Inflammatory macrophage treated with lipopolysaccharide for 4 hours (primary cell): ENCODE results near the gene SPAG8.

Experiments used
- DNase-seq: peaks from one replicate; pipeline ENCODE4 v3.0.0-alpha.2; 2020

The SPAG8 gene

DNA sequence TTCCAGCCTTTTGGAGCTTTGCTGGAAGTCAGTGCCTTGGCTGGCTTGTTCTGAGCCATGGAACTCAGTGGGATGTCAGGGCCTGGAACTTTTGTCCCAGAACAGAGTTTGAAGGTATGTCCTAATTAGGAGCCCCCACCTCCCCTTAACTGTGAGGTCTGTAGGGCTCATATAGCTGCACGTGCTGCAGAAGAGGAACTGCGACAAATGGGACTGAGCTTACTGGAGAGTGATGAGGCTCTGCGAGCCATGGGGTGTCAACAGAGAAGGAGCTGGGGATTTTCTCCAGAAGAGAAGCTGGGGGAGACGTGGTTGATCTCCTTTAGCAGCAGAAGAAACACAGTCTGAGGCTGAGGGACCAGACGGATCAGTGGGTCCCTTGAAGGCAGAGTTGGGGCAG is 27.9 kb upstream of the SPAG8 start:
- no peak for DNase-seq

DNA sequence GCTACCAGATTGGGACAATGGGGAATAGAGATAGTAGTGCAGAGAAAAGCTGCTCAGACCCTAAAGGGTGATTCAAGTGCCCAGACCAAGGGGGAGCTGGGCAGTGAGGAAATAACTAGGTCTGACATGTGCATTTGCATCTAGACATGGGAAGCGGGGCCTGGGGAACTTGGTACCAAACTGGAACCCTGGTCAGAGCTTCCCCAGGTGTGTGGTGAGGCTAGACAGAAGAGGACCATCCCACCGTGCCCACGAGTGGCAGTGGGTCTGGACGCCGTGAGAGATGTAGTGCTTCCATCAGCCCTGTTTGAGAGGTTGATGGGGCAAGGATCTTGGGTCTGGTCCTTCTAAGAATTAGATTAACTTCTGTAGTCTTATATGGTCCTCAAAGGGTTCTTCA is 24.5 kb upstream of the SPAG8 start:
- no peak for DNase-seq

DNA sequence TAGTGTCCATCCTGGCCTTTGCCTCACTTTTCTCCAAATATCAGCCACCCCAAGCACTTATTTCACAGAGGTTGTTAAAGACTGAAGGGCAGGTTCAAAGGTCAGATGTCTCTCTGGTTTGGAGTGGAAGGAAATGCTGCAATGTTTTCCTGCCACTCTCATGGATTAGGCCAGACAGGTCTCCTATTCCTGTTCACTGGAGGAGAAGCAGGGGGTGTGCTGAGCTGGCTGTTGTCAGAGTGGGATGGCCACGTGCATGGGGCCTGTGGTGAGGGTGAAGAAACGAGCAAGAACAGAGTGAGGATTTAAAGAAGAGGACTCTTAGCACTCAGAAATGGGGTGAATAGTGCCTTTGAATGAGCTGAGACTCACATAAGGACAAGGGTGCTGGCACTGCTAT is 23.7 kb upstream of the SPAG8 start:
- DNase-seq = no peak

DNA sequence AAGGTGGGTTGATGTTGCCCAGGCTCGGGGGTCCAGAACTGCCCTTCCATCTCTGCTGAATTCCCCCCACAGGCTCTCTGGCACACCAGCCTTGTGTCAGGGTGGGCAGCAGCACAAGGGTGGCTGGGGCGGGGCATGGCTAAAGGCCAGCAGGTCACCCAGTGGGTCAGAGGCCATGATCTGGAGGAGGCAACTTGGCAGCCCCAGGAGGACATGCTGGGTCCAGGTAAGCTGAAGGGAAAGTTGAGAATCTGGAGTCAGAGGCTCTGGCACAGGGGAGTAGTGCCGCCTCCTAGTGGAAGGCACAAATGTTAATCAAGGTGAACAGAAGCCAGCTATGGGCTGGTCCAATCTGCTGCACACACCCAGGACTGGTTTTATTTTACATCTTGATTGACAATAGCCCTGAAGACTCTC is 23.2 kb upstream of the SPAG8 start:
- DNase-seq = no peak

DNA sequence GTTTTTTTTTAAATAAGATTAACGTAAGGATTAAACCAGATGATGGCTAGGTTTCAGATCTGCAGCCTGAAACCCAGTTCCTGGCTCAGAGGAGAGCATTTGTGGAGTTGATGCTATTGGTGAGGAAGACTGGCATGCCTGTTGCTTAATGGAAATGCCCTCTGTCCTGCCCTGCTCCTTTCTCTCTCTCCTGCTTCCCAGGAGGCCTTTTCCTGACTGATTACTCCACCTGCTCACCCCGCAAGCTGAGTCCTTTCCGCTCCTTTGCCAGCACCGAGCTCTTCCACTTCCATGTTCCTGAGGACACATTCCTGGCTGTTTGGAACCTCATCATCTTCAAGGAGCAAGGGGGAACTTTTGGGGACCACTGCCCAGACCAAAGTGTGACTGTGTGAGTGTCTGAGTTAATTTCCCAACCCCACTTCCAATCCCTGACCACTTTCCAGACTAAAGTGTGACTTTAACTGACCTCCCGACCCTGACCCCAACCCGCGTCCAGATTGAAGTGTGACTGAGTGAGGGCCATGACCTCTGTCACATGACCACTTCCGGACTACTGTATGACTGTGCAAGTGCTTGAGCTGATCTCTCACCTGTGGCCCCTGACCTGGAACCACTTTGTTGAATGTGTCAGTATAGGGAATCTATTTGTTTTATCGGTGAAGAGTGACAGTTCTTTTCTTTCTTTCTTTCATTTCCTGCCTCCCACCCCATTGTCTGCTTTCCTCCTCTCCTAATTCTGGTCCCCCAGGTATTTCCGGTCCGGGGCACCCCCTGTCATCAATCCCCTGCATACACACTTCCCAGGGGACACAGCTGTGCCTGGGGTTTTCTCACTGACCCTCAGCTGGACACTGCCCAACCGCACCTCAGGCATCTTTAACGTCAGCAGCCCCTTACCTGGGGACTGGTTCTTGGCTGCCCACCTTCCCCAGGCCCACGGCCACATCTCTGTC is 22.5 kb upstream of the SPAG8 start:
- DNase-seq = no peak

DNA sequence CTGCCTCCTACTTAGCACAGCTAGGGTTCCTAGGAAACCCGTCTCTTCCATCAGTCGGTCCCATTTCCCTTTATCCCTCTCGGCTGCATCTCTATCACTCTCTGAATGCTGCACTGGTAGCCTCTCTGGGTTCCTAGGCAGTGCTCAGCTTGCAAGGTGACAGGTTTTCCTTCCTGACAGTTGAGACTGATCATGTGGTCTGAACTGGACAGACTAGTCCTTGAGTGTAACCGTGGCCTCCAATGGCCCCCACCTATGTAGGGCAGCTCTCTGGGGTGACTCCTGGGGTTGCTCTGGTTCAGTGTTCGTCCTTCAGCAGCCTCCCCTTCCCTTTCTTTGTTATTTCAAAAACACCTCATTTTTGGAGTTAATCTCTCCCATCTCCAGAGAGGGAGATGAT is 20.8 kb upstream of the SPAG8 start:
- no peak for DNase-seq

DNA sequence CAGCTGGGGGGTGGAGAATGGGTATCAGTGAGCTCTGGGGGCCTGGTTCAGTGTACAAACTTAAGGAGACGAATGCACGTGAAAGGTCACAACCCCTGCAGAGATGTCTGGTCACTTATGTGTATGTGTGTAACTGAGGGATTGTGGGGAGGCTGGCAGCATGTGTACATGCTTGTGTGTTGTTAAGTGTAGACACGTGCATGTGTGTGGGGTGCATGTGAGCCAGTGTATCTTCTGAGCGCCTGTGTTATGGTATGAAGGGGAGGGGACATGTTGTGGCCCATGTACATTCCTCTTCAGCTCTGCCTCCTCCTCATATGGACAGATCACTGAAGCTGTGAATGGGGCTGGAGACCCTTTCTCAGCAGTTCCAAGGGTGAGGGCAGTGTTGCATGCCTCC is 19.0 kb upstream of the SPAG8 start:
- DNase-seq = no peak

DNA sequence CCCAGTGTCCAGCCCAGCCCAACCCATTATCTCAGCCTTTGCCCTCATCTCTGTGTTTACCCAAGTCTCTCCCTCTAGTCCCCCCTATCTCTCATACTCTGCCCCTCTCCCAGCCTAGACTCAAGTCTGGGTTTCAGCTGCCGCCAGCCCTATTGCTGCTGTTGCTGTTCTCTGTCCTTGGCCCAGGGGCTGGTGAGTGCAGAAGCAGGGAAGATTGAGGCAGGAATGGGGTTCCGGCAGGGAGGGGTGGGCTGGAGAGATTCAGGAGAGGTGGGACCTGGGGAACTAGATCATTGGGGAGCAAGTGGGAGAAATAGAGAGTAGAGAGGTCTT is 17.7 kb upstream of the SPAG8 start:
- DNase-seq = no peak

DNA sequence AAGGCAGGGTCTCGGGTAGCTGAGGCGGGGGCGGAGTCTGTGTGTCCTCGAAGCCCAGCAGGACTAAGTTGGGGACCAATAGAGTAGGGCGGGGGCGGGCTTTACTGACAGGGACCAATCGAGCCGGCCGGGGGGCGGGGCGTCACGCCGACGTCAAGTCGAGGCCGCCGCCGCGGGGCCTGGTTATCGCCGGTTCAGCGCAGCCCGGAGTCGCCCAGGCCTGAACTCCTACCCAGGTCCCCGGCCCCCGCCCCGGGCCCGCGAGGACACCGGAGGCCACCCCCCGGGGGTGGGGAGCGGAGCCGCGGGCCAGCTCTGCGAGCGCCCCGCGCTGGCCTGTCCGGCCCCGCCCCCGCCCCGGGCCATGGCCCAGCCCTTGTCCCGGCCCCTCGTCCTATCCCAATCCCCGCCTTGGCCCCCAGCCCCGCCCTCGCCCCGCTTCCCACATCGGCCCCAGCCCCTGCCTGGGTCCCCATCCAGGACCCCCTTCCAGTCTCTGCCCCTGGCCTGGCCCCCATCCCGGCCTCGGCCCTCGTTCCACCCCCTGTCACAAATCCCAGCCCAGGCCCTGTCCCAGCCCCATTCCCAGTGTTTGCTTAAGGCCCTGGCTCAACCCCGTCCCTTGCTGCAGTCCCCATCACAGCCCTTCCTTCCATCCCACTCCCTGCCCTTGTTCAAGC is 17.2 kb upstream of the SPAG8 start, which contains the start of gene TMEM8B:
Gene TMEM8B (plus strand): TSS at position 145 of the 680 bp plus-strand sequence. CDS start 220 bp downstream, at position 365.
- DNase-seq = peak; percentile 92

DNA sequence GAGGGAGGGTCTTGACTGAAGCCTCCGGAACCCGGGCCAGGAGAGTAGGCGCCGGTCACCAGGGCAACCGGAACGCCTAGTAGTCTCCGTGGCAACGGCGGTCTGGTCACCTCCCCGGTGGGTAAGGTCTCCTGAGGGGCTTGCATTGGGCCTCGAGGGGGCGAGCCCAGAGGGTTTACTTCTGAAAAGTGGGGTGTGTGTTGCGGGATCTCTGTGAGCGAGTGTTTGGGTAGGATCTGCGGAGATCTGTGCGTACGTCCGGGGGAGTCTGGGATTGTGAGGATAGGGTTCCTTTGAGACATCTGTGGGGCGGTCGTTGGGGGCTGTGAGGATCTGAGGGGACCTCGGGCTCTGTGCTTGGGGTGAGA is 16.6 kb upstream of the SPAG8 start, which contains the start of gene FAM221B:
Gene FAM221B (minus strand): TSS at position 17 of the 368 bp plus-strand sequence. CDS start 2,571 bp downstream, outside the sequence.
- DNase-seq = no peak

DNA sequence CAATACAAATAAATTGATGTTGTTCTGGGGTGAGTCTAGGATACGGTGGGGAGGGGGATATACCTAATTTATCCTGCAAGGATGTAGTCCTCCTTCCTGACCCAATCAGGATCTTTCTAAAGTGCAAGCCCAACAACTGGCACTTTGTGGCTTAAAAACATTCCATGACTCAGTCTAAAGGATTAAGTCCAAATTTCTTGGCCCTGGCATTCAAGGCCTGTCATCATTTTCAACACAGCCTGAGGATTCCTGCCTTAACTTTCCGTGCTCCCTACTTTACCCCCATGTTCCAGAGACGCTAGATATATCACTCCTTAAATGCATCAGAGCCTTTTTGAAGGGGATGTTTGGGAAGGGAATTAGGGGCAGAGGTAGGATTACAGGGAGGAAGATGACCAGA is 15.4 kb upstream of the SPAG8 start:
- DNase-seq = no peak

DNA sequence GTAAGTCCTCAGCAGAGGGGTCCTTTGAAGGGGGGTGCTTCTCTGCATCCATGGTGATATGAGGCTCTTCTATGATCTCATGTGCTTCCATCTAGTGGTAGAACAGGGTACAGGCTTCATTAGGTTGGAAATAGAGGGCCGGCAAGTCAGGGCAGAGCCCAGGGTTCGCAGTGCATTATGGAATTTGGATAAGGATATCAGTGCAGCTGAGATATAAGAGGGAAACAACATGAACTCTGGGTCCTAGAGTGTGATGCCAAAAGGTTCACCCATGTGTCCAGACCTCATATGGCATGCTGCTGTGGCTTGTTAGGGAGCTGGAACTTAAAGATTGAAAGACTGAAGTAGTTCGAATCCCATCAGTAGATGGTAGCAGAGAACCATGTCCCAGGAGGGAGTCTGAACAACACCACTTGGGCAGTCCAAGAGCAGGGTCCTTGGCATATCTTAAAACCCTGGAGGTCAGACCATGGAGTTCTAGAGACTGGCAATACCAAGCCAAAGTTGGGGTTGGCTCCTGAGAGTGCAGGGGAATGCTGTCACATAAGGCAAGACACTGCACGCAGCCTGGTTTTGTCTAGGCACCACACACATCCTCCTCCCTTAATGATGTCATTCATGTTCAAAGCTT is 14.1 kb upstream of the SPAG8 start:
- DNase-seq = peak; percentile 62

DNA sequence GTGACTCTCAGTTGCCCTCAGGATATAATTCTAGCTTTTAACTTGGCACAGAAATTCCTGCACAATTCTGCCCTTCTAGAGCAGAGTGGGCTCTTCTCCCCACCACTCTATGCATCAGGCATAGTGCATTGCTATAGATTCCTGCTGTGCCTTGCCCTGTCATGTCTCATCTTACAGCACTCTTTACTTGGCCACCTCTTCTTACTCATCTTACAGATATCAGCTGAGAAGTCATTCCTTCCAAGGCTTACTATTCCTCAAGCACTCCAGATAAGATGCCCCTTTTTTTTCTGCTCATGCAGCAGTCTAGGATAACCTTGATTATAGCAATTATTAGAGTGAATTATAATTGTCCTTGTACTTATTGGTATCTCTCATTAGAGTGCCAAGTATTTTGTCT is 10.9 kb upstream of the SPAG8 start:
- no peak for DNase-seq

DNA sequence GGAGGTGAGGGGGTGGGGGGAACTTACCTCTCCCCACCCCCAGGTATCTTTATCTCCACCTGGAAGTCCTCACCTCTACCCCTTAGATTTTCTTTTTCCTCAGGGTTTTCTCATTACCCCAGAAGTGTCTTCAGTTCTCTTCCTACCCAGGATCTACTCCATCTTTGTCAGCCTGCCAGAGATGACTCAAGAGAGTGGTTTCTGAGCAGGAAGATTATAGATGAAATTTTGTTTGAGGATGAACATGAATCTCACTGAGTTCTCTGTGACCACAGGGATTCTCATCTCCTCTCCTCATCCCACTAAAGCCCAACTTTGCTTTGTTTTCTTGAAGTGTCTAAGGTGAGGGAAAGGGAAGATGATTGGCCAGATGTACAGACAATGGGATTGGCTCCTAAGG is 8.0 kb upstream of the SPAG8 start:
- no peak for DNase-seq

DNA sequence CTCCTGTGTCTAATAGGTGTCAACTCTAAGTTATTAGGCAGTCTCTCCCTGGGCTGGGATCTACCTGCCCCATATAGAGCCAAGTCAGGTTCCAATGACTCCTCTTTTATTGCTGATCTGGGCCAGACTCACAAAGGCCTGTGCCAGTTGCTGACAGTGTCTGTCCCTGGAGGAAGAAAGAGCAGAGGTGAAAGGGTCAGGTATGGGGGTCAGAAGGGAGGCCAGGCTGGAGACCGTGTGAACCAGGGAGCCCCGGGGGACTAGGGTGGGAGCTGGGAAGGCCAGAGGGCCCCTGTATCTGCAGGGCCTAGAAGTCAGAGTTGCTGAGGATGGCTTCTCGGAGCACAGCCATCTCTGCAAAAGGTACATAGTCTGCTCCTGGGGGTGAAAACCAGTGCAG is 6.3 kb upstream of the SPAG8 start:
- no peak for DNase-seq

DNA sequence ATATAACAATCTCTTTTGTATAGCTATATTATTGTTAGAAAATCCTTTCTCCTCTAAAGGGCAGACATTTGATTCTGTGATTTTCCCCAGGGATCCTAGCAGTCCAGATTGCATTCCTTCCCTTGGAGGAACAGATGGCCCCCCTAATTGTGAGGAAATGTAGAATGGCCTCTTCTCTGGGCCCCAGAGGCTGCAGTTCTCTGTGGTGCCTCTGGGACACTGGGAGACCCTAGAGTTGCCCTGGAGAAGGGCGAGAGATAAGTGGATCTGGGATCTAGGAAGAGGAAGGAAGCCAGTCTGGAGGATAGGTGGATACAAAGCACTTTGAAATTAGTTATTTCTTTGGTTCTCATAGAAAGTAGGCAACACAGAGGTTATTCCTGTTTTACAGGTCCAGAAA is 4.6 kb upstream of the SPAG8 start:
- DNase-seq = no peak

DNA sequence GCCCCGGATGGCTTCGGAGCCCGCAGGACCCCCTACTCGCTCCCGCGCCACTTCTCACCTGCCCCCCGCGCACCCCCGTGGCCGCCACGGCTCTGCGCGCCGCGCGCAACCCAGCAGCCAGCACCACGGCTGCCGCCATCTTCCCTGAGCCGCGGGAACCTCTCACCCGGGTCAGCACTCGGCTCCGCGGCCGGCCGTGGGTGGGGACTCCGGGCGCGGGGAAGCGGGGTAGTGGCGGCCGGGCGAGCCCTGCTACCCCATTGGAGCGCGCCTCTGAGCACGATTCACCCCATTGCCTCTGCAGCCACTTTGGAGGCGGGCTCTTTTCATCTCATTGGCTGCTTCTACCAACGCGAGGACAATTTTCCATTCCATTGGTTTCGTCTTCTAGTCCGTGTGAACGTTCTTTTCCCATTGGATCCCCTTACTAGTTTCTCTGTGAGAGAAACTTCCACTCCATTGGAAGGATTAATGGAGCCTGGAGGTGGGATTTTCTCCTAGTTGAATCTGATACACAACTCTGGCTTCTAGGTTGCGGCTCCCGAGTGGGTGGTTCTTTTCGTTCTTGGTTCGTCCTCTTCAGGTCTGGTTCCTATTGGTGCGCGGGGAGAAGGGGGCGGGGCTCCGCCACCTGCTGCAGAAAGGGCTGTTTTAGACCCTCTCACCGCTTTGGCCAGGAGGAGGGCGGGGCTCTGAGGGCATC is 2.9 kb upstream of the SPAG8 start, which contains the start of gene HINT2:
Gene HINT2 (minus strand): TSS at position 202 of the 703 bp plus-strand sequence. CDS start 63 bp downstream, at position 139.
- peak; percentile 98 for DNase-seq

DNA sequence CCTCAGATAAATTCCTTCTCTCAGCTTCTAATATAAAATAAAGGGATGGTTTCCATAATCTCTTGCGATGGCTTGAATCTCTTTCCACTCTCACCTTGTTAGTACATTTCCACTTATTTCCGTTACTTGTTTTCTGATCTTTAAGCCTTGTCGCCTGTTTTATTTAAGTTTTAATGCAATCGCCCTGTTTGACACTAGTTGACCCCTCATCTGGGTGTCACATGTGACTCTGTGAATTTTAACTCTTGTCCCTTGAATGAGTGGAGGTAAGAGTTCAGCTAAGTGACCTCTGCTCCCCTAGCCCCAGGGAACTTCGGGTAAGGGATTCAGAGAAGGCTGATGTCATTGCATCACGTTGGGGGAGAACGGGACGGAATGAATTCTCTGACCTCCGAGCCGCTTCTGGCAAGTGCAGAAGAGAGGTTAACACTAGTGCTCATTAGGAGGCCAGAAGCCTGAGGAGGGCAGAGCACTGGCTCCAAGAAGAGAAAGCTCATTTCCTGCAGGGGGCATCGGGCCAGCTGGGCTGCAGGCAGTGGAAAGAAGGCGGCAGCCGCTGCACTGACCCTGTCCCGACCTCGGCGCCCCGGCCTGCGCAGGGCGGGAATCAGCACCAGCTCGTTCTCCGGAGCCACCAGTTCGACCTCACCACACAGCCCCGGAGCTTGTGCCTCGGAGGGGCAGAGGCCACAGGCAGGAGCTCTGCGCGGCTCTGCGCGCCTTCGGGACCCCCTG is 2.2 kb upstream of the SPAG8 start:
- peak; percentile 65 for DNase-seq

DNA sequence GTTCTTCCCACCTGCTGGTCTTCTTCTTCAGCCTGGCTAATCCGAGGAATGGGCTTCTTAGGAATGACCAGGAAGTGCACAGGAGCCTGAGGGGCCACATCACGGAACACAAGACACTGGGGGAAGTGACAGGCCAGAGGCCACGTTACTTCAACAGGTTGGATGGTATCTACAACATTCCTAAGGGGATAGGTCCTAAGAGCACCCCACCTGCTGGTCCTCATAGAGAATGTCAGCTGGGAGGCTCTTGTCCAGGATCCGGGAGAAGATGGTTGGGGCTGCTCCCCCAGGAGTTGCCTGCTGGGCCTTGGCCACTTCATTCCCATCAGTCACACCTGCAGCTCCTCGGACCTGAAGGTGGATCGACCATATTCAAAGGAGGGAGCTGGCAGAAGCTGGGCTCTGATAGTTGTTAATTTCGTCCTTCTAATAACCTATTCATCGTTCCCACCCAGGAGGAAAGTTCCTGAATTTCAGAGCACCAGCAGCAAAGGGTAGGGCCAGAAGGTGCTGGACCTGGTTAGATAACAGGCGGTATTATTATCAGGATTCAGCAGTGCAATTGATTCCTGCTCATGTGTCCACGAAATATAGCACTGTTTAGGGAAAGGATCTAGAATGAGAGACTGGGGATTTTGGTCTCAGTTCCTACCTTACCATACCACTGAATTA is 1.5 kb upstream of the SPAG8 start:
- DNase-seq = no peak

DNA sequence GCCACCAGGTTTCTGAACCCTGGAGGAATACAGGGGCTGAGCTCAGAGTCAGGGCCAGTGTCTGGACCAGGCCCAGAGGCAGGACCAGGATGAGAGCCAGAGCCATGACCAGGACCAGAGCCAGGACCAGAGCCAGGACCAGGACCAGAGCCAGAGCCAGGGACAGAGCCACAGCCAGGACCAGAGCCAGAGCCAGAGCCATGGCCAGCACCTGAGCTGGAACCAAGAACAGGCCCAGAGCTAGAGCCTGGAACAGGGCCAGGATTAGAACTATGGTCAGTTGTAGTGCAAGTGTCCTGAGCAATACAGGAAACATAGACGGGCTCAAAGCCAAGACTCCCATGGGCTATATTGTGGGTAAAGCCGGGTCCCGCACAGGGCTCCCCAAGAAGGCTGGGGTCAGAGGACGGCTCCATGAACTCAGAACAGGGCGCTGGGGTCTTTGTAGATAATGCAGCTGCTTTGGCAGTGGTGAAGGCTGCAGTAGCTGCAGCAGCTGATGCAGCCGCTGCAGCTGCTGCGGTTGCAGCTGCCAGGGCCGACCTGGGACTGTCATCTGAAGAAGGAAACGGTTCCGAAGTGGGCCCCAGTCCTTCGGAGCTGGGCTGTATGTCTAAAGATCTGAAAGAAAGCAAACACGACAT is 559 bp downstream of the SPAG8 start:
- no peak for DNase-seq

DNA sequence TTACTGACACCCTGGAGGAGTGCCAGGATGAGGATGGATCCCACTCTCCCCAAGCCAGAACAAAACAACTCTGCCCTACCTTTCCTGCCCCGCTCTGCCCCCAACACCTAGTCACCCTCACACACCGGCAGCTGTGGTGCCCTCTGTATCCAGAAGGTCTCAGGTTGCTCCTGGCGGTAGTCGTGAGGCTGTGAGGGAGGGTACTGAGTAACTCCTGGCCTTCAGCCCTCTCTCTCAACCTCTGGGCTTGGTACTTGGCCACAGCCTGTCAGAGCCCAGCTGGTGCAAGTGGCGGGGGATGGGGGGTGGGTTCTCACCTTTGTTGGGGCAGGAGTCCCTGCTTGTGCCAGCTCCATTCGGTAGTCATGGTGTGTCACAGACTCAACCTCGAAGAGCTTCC is 1.9 kb downstream of the SPAG8 start:
- DNase-seq = no peak
